ENCODE data around the gene IL16. TPM values are rescaled to one million over a fixed set of nuclear protein-coding genes. Genes with fewer than 3 reads are reported as not detected.

Gene IL16
- total RNA-seq, 3 donors from 2014 or later = 11.1 to 40.5 (median 20.3) TPM

DNA sequence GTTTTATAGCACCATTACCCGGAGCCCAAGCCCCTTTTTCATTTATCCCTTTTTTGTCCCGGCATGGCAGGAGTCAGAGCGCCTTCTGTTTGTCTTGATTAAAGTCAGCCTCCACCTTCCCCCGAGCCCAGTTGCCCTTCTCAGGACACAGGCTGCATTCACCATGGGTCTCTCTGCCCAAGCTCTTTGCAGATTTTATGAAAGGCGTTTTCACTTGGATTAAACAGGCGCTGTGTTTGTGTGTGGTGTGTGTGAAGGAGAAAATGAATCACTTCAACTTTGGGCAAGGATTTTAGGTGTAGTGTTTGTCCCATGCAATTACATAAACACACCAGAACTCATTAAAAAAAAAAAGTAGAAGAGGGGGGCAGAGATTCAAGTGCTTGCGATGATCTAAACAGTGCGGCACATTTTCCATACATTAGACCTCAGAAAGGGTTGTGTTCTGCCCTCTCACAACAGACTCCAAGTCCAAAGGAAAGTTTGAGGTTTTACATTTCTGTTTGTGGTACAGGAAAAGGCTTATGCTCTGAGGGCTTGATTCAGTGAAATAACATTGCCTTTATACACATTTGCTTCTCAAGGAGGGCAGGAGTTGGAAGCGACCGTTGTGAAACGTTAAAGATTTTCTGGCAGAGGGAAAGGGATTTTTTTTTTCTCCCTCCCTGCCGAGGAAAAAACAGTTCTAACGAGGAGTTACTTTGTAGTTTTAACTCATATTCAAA lies 14.5 kb upstream of the IL16 start:
- Histone ChIP-seq H3K4me3 (peak overlapping the region; percentile 45 to 62 (median 46)), H3K4me1 (no peaks in the 10 kb centered on the region), H3K36me3 (no peaks in the 10 kb centered on the region), H3K27me3 (no peaks in the 10 kb centered on the region), H3K9me3 (no peaks in the 10 kb centered on the region), H3K27ac (peak overlapping the region; percentile 4 to 74)
- TF ChIP-seq POLR2AphosphoS5 (IDR thresholded peaks at IDR 0.05) (no peak), POLR2A (IDR thresholded peaks at IDR 0.05) (no peak)
- TF ChIP-seq, protein P1, sequence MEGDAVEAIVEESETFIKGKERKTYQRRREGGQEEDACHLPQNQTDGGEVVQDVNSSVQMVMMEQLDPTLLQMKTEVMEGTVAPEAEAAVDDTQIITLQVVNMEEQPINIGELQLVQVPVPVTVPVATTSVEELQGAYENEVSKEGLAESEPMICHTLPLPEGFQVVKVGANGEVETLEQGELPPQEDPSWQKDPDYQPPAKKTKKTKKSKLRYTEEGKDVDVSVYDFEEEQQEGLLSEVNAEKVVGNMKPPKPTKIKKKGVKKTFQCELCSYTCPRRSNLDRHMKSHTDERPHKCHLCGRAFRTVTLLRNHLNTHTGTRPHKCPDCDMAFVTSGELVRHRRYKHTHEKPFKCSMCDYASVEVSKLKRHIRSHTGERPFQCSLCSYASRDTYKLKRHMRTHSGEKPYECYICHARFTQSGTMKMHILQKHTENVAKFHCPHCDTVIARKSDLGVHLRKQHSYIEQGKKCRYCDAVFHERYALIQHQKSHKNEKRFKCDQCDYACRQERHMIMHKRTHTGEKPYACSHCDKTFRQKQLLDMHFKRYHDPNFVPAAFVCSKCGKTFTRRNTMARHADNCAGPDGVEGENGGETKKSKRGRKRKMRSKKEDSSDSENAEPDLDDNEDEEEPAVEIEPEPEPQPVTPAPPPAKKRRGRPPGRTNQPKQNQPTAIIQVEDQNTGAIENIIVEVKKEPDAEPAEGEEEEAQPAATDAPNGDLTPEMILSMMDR (IDR thresholded peaks at IDR 0.05) = no peak
- intact Hi-C loops (cut with DNase I; ENCODE audit: low total_unique reads) = no loop called here
- no peak for DNase-seq (ENCODE audit: low spot score in 2 of 2)

DNA sequence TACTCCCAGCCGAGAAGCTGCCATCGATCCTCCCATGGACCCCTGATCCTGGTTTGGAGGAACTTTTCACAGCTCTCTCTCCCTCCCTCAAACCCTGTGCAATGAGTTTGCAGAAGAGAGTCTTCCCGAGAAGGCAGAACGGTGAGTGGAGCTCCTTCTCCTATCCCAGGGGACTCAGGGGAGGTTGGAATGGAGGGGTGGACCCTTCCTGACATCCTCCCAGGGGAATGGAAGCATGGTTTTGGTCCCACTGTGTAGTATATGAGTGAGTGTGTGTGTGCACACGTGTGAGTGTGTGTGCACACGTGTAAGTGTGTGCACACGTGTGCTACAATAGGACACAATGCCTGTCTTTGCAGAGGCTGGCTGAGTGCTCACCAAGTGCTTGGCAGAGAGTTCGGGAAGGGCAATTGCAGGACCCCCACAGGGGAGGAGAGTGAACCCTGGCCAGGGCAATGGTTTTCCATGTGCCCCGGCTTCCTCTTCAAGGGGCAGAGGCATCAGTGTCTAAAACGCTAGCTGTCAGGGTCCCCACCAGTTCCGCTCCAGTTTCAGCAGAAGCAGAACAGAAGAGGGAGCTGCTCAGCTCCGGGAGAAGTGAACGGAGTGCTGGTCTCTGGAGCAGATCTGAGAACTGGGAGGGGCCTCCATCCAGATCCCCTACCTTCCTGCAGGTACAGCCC lies 13.8 kb upstream of the IL16 start:
- H3K27ac ChIP-seq = peak overlapping the region; percentile 33 to 74
- intact Hi-C loops (cut with DNase I; ENCODE audit: low total_unique reads) = no loop called here
- H3K4me3 ChIP-seq = peak overlapping the region; percentile 45 to 62 (median 46)

DNA sequence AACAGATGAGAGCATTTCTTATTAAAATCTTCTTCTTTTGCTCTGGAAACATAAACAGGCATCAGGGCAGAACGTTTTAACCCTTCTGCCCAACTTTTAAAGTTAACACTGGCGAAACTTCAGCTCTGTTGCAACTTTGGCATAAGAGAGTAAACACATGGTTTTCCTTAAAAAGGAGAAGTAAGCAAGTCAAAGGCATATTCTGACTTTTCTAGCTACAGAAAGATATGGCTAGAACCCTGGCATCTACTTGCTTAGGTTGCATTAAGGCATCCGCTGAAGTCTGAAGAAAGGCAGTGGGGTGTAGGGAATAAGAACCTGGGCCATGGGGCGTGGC lies 13.3 kb upstream of the IL16 start:
- no peaks in the 10 kb centered on the region for H3K9me3 ChIP-seq
- no peaks in the 10 kb centered on the region for H3K36me3 ChIP-seq
- TF ChIP-seq POLR2A (IDR thresholded peaks at IDR 0.05) (no peak), POLR2AphosphoS5 (IDR thresholded peaks at IDR 0.05) (no peak)
- TF ChIP-seq, protein P1 (IDR thresholded peaks at IDR 0.05) = no peak
- intact Hi-C loops (cut with DNase I; ENCODE audit: low total_unique reads) = no loop called here
- no peaks in the 10 kb centered on the region for H3K4me1 ChIP-seq
- H3K27ac ChIP-seq = peak overlapping the region; percentile 33 to 74
- no peak for DNase-seq (ENCODE audit: low spot score in 2 of 2)
- peak overlapping the region; percentile 45 to 62 (median 46) for H3K4me3 ChIP-seq
- H3K27me3 ChIP-seq = no peaks in the 10 kb centered on the region

More for the DNA sequence above, 13.8 kb upstream of the IL16 start:
- TF ChIP-seq POLR2AphosphoS5 (IDR thresholded peaks at IDR 0.05) (no peak), POLR2A (IDR thresholded peaks at IDR 0.05) (no peak)
- TF ChIP-seq, protein P1 (IDR thresholded peaks at IDR 0.05) = no peak
- Histone ChIP-seq H3K9me3 (no peaks in the 10 kb centered on the region), H3K4me1 (no peaks in the 10 kb centered on the region), H3K27me3 (no peaks in the 10 kb centered on the region), H3K36me3 (no peaks in the 10 kb centered on the region)
- no peak for DNase-seq (ENCODE audit: low spot score in 2 of 2)

DNA sequence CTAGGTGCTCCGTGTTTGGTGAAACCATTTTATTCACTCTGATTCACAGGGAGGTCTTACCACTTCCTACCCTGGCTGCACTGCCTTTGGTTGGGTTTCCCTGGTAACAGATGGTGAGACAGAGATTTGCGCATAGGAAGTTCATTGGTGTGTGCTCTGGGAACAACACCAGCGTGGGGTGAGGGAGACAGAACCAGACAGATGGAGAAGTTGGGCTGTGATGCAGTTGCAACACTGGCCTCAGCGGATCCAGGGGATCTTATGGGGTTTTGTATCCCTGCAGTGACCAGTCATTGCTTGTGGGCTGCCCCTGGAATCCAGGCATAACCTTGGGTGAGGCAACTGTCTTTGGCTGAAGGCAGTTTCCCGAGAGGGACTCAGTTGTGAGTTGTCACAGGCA lies 12.5 kb upstream of the IL16 start:
- H3K4me3 ChIP-seq = peak overlapping the region; percentile 45 to 62 (median 46)
- peak overlapping the region; percentile 20 to 74 for H3K27ac ChIP-seq
- H3K9me3 ChIP-seq = no peaks in the 10 kb centered on the region
- no peak for DNase-seq (ENCODE audit: low spot score in 2 of 2)
- no peaks in the 10 kb centered on the region for H3K4me1 ChIP-seq
- TF ChIP-seq POLR2AphosphoS5 (IDR thresholded peaks at IDR 0.05) = no peak
- no peak for TF ChIP-seq POLR2A (IDR thresholded peaks at IDR 0.05)
- TF ChIP-seq, protein P1 (IDR thresholded peaks at IDR 0.05) = no peak
- no peaks in the 10 kb centered on the region for H3K36me3 ChIP-seq
- no peaks in the 10 kb centered on the region for H3K27me3 ChIP-seq
- intact Hi-C loops (cut with DNase I; ENCODE audit: low total_unique reads) = no loop called here

DNA sequence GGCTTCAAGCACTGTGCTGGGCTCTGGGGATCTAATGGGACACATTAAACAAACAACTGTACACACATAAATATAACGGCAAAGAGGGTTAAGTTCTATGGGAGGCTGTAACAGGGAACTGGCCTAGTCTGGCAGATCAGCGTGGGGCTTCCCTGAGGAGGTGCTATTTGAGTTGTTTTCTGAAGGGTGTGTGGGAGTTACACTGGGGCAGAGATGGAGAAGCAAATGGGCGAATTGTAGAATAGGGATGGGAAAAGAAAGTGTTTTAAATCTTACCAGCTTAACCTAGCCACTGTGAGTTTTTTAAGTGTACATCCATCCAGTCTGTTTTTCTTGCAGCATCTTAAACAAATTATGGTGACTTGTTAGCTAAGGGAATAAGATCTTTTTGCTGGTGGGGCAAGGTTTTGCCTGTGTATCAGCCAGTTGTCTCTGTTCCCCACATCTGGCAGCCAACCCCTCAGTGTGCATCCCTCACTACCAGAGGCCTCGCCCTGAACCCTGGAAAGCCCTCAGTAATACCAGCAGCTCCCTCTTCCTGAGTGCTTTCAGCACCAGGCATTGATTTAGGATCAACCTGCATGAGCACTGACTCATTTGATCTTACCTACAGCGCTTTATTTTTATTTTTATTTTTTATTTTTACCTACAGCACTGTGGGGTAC lies 10.9 kb upstream of the IL16 start:
- no peaks in the 10 kb centered on the region for H3K27me3 ChIP-seq
- TF ChIP-seq, protein P1 (IDR thresholded peaks at IDR 0.05) = no peak
- TF ChIP-seq POLR2A (IDR thresholded peaks at IDR 0.05) = no peak
- no peak for TF ChIP-seq POLR2AphosphoS5 (IDR thresholded peaks at IDR 0.05)
- no peak for DNase-seq (ENCODE audit: low spot score in 2 of 2)
- no peaks in the 10 kb centered on the region for H3K36me3 ChIP-seq
- peak overlapping the region in 1 of 2 donors; percentile 61 for H3K27ac ChIP-seq
- no peak overlapping the region for H3K4me3 ChIP-seq
- intact Hi-C loops (cut with DNase I; ENCODE audit: low total_unique reads) = no loop called here
- H3K4me1 ChIP-seq = no peaks in the 10 kb centered on the region
- no peaks in the 10 kb centered on the region for H3K9me3 ChIP-seq

Measured in breast epithelium (tissue), 4 donors.